Measurements from ENCODE around the gene BMI1.

BMI1 gene

GRCh38 chr10:22334414-22335172 lies 13.7 kb downstream of the BMI1 start:
- TF ChIP-seq SNAI2 (CRISPR knock-in tag; IDR thresholded peaks at IDR 0.05), result no peak
- no peak for TF ChIP-seq POU6F1 (CRISPR knock-in tag; IDR thresholded peaks at IDR 0.05; ENCODE audit: borderline replicate concordance, low read depth)
- TF ChIP-seq ZNF70 (CRISPR knock-in tag; IDR thresholded peaks at IDR 0.05), result no peak
- TF ChIP-seq ISL1 (CRISPR knock-in tag; IDR thresholded peaks at IDR 0.05), result no peak
- no peak for TF ChIP-seq CSRNP3 (CRISPR knock-in tag; IDR thresholded peaks at IDR 0.05)
- no peak for TF ChIP-seq ZFP30 (CRISPR knock-in tag; IDR thresholded peaks at IDR 0.05)
- no peak for TF ChIP-seq ZNF565 (CRISPR knock-in tag; conservative IDR thresholded peaks at IDR 0.05; ENCODE audit: low read depth)
- no peak for TF ChIP-seq CSDC2 (CRISPR knock-in tag; IDR thresholded peaks at IDR 0.05)
- no peak for TF ChIP-seq ZNF8 (CRISPR knock-in tag; IDR thresholded peaks at IDR 0.05)
- no peak for TF ChIP-seq PATZ1 (CRISPR knock-in tag; IDR thresholded peaks at IDR 0.05; ENCODE audit: borderline replicate concordance)
- ATAC-seq, result no peak

GRCh38 chr10:22335173-22335933 lies 14.5 kb downstream of the BMI1 start:
- TF ChIP-seq PATZ1 (CRISPR knock-in tag; IDR thresholded peaks at IDR 0.05; ENCODE audit: borderline replicate concordance) (no peak), GLIS3 (CRISPR knock-in tag; IDR thresholded peaks at IDR 0.05) (no peak), ZFP30 (CRISPR knock-in tag; IDR thresholded peaks at IDR 0.05) (no peak), TOX (CRISPR knock-in tag; IDR thresholded peaks at IDR 0.05; ENCODE audit: borderline replicate concordance) (no peak), SNAI2 (CRISPR knock-in tag; IDR thresholded peaks at IDR 0.05) (no peak), ZNF8 (CRISPR knock-in tag; IDR thresholded peaks at IDR 0.05) (no peak), TSHZ2 (CRISPR knock-in tag; IDR thresholded peaks at IDR 0.05) (no peak), CSRNP3 (CRISPR knock-in tag; IDR thresholded peaks at IDR 0.05) (no peak), ZFP3 (CRISPR knock-in tag; IDR thresholded peaks at IDR 0.05) (no peak)
- no peak for ATAC-seq
